ENCODE results near the gene IRAK2.

Gene IRAK2

DNA sequence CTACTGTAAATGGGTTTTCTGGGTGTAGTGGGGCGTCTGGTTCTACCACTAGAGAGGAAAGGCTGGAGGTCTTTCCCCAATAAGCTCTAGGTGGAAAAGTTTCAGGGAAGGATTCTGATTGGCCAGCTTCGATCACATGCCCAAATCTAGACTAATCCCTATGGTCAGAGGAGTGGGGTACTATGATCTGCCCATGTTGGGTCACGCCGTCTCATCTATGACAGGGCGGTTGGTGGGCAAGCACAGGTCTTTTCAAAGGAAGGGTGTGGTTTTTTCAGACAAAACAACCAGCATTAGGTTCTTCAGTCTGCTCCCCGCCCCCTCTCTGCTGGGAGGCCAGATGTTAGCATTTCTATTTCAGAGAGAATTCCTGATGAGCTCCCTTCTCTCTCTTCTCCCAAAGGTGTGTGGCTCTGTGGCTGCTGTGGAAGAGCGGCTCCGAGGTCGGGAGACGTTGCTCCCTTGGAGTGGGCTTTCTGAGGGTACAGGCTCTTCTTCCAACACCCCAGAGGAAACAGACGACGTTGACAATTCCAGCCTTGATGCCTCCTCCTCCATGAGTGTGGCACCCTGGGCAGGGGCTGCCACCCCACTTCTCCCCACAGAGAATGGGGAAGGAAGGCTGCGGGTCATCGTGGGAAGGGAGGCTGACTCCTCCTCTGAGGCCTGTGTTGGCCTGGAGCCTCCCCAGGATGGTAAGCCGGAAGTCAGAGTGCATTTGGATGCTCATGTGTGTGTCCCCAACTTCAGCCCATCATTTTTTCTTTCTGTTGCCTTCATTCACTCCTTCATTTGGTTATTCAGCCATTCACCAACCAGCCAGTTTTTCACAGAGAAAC lies 73.8 kb downstream of the IRAK2 start:
- no peak overlapping the region for H3K4me3 ChIP-seq (ENCODE audit: low read depth, low read length)
- TF ChIP-seq, protein P1, sequence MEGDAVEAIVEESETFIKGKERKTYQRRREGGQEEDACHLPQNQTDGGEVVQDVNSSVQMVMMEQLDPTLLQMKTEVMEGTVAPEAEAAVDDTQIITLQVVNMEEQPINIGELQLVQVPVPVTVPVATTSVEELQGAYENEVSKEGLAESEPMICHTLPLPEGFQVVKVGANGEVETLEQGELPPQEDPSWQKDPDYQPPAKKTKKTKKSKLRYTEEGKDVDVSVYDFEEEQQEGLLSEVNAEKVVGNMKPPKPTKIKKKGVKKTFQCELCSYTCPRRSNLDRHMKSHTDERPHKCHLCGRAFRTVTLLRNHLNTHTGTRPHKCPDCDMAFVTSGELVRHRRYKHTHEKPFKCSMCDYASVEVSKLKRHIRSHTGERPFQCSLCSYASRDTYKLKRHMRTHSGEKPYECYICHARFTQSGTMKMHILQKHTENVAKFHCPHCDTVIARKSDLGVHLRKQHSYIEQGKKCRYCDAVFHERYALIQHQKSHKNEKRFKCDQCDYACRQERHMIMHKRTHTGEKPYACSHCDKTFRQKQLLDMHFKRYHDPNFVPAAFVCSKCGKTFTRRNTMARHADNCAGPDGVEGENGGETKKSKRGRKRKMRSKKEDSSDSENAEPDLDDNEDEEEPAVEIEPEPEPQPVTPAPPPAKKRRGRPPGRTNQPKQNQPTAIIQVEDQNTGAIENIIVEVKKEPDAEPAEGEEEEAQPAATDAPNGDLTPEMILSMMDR (conservative IDR thresholded peaks at IDR 0.05; ENCODE audit: low read depth, low read length) = no peak
- DNase-seq (ENCODE audit: low read depth) = no peak

DNA sequence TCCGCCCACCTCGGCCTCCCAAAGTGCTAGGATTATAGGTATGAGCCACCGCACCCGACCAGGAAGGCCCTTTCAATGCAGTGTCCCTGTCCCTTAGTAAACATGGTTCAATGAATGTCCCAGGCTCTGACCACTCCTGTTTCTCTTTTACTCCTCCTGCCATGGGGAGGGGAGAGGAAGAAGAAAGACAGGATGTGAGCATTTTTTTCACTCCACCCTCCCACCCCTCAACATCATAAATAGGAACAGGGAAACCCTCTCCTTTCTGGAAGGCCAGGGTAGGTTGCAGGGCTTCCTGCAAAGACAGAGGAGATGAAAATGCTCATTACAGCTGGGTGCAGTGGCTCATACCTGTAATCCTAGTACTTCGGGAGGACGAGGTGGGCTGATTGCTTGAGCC lies 76.1 kb downstream of the IRAK2 start:
- TF ChIP-seq, protein P1 (conservative IDR thresholded peaks at IDR 0.05; ENCODE audit: low read depth, low read length) = no peak
- no peak overlapping the region for H3K4me3 ChIP-seq (ENCODE audit: low read depth, low read length)
- no peak for DNase-seq (ENCODE audit: low read depth)

DNA sequence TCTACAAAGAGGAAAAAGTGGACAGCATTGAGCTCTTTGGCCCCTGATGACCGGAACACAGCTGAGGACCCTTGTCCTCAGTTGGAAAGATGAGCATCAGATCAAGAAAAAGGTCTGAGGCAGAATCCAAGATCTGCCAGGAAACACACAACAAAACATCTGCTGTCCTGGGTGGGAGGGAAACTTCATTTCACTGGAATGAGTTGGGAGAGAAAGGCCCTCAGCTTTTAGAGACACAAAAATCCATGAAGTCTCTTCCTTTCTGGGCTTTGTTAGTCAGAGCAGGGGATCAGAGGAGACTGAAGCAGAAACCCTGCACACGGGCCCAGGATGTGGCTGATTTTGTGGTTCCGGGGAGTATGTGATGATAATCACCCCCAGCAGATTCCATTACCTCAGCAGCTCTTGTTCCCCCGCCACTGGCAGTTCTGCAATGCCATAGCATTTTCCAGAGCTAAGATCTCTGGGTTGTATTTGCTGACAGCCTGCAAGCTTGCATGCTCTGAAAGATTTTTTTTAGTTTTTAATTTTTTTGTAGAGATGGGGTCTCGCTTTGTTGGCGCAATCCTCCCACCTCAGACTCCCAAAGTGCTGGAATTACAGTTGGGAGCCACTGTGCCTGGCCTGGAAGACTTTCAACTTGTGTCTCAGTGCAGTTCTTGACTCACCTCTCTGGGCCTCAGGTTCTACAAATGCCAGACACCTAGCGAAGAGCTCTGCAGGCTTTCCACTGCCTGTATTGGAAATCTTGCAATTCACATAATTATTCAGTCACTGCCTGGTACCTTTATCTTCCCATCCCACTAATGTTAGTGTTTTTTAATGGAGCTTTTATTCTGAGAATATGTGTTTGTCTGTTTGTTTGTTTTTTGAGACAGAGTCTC lies 77.7 kb downstream of the IRAK2 start:
- TF ChIP-seq, protein P1 (conservative IDR thresholded peaks at IDR 0.05; ENCODE audit: low read depth, low read length) = no peak
- DNase-seq (ENCODE audit: low read depth) = peak; percentile 77
- H3K4me3 ChIP-seq (ENCODE audit: low read depth, low read length) = no peak overlapping the region

DNA sequence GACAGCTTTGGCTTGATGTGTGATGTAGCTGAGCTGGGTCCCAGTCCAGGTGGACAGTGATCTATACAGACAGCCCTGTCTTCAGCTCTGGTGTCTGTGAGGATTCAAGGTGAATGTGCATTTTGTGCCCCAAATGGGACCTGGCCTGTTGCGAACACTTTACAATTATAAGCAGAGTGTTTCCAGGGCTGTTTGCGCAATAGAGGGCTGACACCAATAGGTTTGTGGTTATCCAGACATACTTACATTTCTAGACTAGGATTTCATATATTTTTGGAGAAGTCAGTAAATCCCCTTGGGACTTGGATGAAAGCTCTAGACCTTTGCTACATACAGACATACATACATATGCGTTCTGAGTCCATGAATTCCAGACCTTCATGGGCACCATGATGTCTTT lies 79.3 kb downstream of the IRAK2 start:
- no peak overlapping the region for H3K4me3 ChIP-seq (ENCODE audit: low read depth, low read length)
- TF ChIP-seq, protein P1 (conservative IDR thresholded peaks at IDR 0.05; ENCODE audit: low read depth, low read length) = no peak
- no peak for DNase-seq (ENCODE audit: low read depth)

DNA sequence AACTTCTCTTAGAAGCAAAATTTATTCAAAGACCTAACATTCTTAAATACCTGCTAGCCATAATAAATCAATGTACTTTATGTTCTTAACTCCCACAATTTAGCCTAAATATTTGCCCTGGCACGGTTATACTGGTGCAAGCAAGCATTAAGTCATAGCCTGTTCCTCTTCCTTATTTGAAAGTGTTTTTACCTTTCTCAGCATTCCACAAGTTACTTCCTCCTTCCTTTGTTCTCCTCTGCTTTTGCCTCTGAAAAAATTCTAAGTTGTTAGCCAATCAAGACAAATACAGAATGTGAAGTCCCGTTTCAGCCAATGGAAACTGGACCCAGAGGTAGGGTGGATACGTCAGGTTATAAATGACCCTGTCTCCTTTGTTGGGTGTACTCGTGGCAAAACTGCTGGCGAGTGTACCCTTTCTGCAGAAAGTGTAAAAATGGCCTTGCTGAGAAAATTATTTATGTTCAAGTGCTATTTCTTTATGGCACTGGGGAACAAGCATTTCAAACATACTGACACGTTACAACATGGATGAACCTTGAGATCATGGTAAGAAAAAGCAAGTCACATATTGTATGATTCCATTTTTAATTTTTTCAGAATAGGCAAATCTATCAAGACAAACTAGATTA lies 80.5 kb downstream of the IRAK2 start:
- TF ChIP-seq, protein P1 (conservative IDR thresholded peaks at IDR 0.05; ENCODE audit: low read depth, low read length) = no peak
- DNase-seq (ENCODE audit: low read depth) = no peak

DNA sequence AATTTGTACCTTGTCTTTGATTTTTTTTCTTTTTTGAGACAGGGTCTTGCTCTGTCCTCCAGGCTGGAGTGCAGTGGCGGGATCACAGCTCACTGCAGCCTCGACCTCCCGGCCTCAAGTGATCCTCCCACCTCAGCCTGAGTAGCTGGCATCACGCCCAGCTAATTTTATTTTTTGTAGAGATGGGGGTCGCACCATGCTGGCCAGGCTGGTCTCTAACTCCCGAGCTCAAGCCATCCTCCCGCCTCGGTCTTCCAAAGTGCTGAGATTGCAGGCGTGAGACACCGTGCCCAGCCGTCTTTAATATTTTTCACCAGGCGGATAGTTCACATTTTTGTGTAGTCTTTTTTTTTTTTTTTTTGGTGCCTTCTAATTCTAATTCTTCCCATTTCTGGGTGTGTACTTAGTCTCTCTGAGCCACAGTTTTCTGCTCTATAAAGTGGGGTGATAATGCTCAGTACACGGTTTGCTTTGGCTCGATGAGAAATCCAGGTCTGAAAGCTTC lies 83.0 kb downstream of the IRAK2 start:
- DNase-seq (ENCODE audit: low read depth) = no peak
- TF ChIP-seq, protein P1 (conservative IDR thresholded peaks at IDR 0.05; ENCODE audit: low read depth, low read length) = no peak
- peak overlapping the region; percentile 79 for H3K4me3 ChIP-seq (ENCODE audit: low read depth, low read length)

More for the DNA sequence above, 80.5 kb downstream of the IRAK2 start:
- no peak overlapping the region for H3K4me3 ChIP-seq (ENCODE audit: low read depth, low read length)
